H9 (cell line): ENCODE results near the gene SLC12A9. TPM values are rescaled to one million over a fixed set of nuclear protein-coding genes. Genes with fewer than 3 reads are reported as not detected.

Experiments
- DNase-seq: peaks from one replicate; pipeline ENCODE4 v3.0.0-alpha.2; 2017
- H2AFZ ChIP-seq: one replicate; pipeline ENCODE4 v1.6.1; 2013; ENCODE audit warnings: mild to moderate bottlenecking, low read length, control low read depth, moderate library complexity
- H2AK5ac ChIP-seq: 2 replicates; pipeline ENCODE4 v1.6.1; 2013; ENCODE audit warnings: low read length, control low read depth, mixed read lengths; ENCODE audit not compliant: insufficient read length
- H2BK120ac ChIP-seq: one replicate; pipeline ENCODE4 v1.6.1; 2013; ENCODE audit warnings: low read depth, mild to moderate bottlenecking, low read length, control low read depth, inconsistent platforms; ENCODE audit not compliant: poor library complexity, severe bottlenecking
- H2BK12ac ChIP-seq: 2 replicates; pipeline ENCODE4 v1.6.1; 2013; ENCODE audit warnings: low read length, control low read depth, mixed read lengths, low read depth; ENCODE audit not compliant: insufficient read length
- H2BK15ac ChIP-seq: 2 replicates; pipeline ENCODE4 v1.6.1; 2013; ENCODE audit warnings: low read depth, low read length, control low read depth
- H2BK20ac ChIP-seq: one replicate; pipeline ENCODE4 v1.6.1; 2013; ENCODE audit warnings: low read depth, mild to moderate bottlenecking, low read length, control low read depth, inconsistent platforms; ENCODE audit not compliant: poor library complexity, severe bottlenecking
- H2BK5ac ChIP-seq: 2 replicates; pipeline ENCODE4 v1.6.1; 2013; ENCODE audit warnings: low read length, control low read depth, mixed read lengths; ENCODE audit not compliant: insufficient read length
- H3K14ac ChIP-seq: 2 replicates; pipeline ENCODE4 v1.6.1; 2013; ENCODE audit warnings: low read length, control low read depth; ENCODE audit not compliant: insufficient read depth
- H3K18ac ChIP-seq: 2 replicates; pipeline ENCODE4 v1.6.1; 2013; ENCODE audit warnings: low read depth, mild to moderate bottlenecking, mixed read lengths, low read length, control low read depth; ENCODE audit not compliant: insufficient read length
- H3K23ac ChIP-seq: 2 replicates; pipeline ENCODE4 v1.6.1; 2013; ENCODE audit warnings: low read length, control low read depth, mixed read lengths, low read depth; ENCODE audit not compliant: insufficient read length
- H3K23me2 ChIP-seq: 2 replicates; pipeline ENCODE4 v1.6.1; 2013; ENCODE audit warnings: low read depth, mild to moderate bottlenecking, mixed read lengths, low read length, control low read depth; ENCODE audit not compliant: insufficient read length, poor library complexity, severe bottlenecking
- H3K27ac ChIP-seq: 2 replicates; pipeline ENCODE4 v1.5.1; 2013; ENCODE audit warnings: low read length, control low read depth, mixed read lengths, low read depth; ENCODE audit not compliant: insufficient read length
- H3K27me3 ChIP-seq: 2 replicates; pipeline ENCODE4 v1.6.1; 2013; ENCODE audit warnings: low read length, control low read depth, inconsistent platforms; ENCODE audit not compliant: insufficient read depth
- H3K4ac ChIP-seq: 2 replicates; pipeline ENCODE4 v1.6.1; 2013; ENCODE audit warnings: low read depth, mild to moderate bottlenecking, control low read depth, inconsistent platforms, low read length, moderate library complexity
- H3K4me1 ChIP-seq: 2 replicates; pipeline ENCODE4 v1.6.1; 2013; ENCODE audit warnings: low read length, control low read depth, inconsistent platforms; ENCODE audit not compliant: insufficient read depth
- H3K4me2 ChIP-seq: 2 replicates; pipeline ENCODE4 v1.6.1; 2013; ENCODE audit warnings: low read length, control low read depth, mixed read lengths; ENCODE audit not compliant: insufficient read length, insufficient read depth
- H3K56ac ChIP-seq: 2 replicates; pipeline ENCODE4 v1.6.1; 2013; ENCODE audit warnings: low read depth, mild to moderate bottlenecking, mixed read lengths, low read length, control low read depth; ENCODE audit not compliant: insufficient read length
- H3K79me1 ChIP-seq: 2 replicates; pipeline ENCODE4 v1.6.1; 2013; ENCODE audit warnings: low read depth, mild to moderate bottlenecking, moderate library complexity, low read length, control low read depth, inconsistent platforms; ENCODE audit not compliant: insufficient read depth, poor library complexity, severe bottlenecking
- H3K79me2 ChIP-seq: 2 replicates; pipeline ENCODE4 v1.6.1; 2013; ENCODE audit warnings: low read length, control low read depth, inconsistent platforms; ENCODE audit not compliant: insufficient read depth
- H3K9ac ChIP-seq: 2 replicates; pipeline ENCODE4 v1.6.1; 2013; ENCODE audit warnings: low read length, control low read depth, mixed read lengths; ENCODE audit not compliant: insufficient read length; ENCODE audit errors: extremely low read depth
- H3K9me3 ChIP-seq: one replicate; pipeline ENCODE4 v1.6.1; 2013; ENCODE audit warnings: low read depth, low read length, inconsistent platforms; ENCODE audit not compliant: control insufficient read depth
- H3T11ph ChIP-seq: one replicate; pipeline ENCODE4 v1.6.1; 2013; ENCODE audit warnings: mild to moderate bottlenecking, low read length, control low read depth, inconsistent platforms
- H4K20me1 ChIP-seq: one replicate; pipeline ENCODE4 v1.6.1; 2013; ENCODE audit not compliant: control insufficient read depth, insufficient read length, insufficient read depth
- H4K5ac ChIP-seq: 2 replicates; pipeline ENCODE4 v1.6.1; 2013; ENCODE audit warnings: low read depth, mild to moderate bottlenecking, mixed read lengths, low read length, control low read depth; ENCODE audit not compliant: insufficient read length
- H4K8ac ChIP-seq: replicated peaks from 2 replicates; pipeline ENCODE4 v1.6.1; 2013; ENCODE audit warnings: low read length, control low read depth, mixed read lengths, low read depth; ENCODE audit not compliant: insufficient read length
- H4K91ac ChIP-seq: 2 replicates; pipeline ENCODE4 v1.6.1; 2013; ENCODE audit warnings: low read depth, mild to moderate bottlenecking, moderate library complexity, mixed read lengths, low read length, control low read depth; ENCODE audit not compliant: insufficient read length
- H3K27ac Mint-ChIP-seq, 3 experiments: 2 replicates in 2 of 3; 3 replicates in 1 of 3; pipeline ENCODE4 v1.8.0; 2020 to 2021; ENCODE audit warnings: mixed read lengths in 3 of 3, mild to moderate bottlenecking in 1 of 3, moderate library complexity in 1 of 3
- H3K27me3 Mint-ChIP-seq: 2 replicates; pipeline ENCODE4 v1.8.0; 2021; ENCODE audit warnings: low read depth, mild to moderate bottlenecking, moderate library complexity, mixed read lengths
- H3K36me3 Mint-ChIP-seq, 3 experiments: 2 replicates in 2 of 3; 3 replicates in 1 of 3; pipeline ENCODE4 v1.8.0; 2020 to 2021; ENCODE audit warnings: low read depth in 3 of 3, mixed read lengths in 3 of 3; ENCODE audit not compliant: insufficient read depth in 1 of 3
- H3K4me1 Mint-ChIP-seq, 2 experiments: 2 replicates each; pipeline ENCODE4 v1.8.0; 2020; ENCODE audit warnings: mixed read lengths in 2 of 2
- H3K4me3 Mint-ChIP-seq, 2 experiments: 2 replicates in 1 of 2; 3 replicates in 1 of 2; pipeline ENCODE4 v1.8.0; 2020 to 2021; ENCODE audit warnings: mild to moderate bottlenecking in 2 of 2, mixed read lengths in 2 of 2, moderate library complexity in 1 of 2
- H3K9me3 Mint-ChIP-seq, 2 experiments: 2 replicates in 1 of 2; 3 replicates in 1 of 2; pipeline ENCODE4 v1.8.0; 2020; ENCODE audit warnings: mild to moderate bottlenecking in 2 of 2, mixed read lengths in 2 of 2, moderate library complexity in 1 of 2
- CTCF ChIP-seq: fragments of 200-600 bp; sonication (generic); conservative IDR thresholded peaks from 3 replicates; pipeline ENCODE4 v1.8.0; 2021; ENCODE audit warnings: antibody characterized with exemption, mild to moderate bottlenecking
- WGBS: extraction: QIAGEN DNeasy Blood & Tissue Kit; methylation state at CpG from one replicate; pipeline ENCODE4 v1.1.7; 2013; ENCODE audit warnings: missing lambda C conversion rate, low lambda C conversion rate, mixed read lengths; ENCODE audit not compliant: insufficient read length; ENCODE audit errors: extremely low coverage; 5-methylcytosine and 5-hydroxymethylcytosine counted together
- total RNA-seq: library from RNA; stranded (reverse); gene quantifications from 2 replicates; pipeline ENCODE4 v1.2.1, GENCODE V29; 2021

The SLC12A9 gene
- total RNA-seq, 1 experiment from 2014 or later, result 43.0 TPM

DNA sequence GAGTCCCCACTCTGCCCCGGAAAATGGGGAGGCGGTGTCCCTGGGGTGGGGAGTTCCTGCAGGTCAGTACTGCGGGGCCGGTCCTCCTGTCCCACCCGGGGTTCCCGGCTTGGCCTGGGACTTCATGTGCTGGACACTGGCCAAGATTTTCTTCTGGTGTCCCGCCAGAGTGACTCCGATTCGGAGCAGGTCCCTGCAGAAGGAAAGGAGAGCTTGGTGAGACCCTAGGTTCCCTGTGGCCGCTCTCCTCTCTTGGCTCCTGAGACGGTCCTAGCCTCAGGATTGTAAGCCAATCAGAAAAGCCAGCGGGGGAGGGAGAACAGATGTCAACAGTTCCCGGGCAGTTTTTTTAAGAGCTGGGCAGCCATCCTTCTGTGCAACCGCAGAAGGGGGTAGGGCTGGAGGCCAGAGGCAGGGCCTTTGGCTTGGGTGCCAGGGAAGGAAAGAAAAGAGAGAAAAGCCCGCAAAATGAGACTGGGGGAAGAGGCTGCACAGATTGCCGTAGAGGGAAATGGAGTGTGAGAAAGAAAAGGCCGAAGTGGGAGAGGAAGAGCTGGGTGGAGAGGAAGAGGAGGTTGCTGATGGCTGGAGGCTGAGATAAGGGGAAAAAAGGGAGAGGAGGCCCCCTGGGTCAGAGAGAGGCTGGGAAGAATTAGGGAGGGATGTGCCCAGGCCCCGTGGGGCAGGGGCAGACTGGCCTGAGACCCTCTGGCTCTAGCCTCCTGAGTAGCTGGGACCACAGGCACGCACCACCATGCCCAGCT, 48.9 kb upstream of the SLC12A9 start:
- Mint-ChIP-seq H3K36me3 (peaks cover 45 to 72% (median 56%) of the 10 kb centered on the region in 3 experiments; a peak in 6 of 7 replicates), H3K9me3 (no peaks in the 10 kb centered on the region), H3K27ac (peak overlapping the region in 2 of 3 experiments; percentile 61 to 91; a peak in 4 of 7 replicates), H3K4me3 (no peak overlapping the region; a peak in 1 of 5 replicates), H3K4me1 (peaks cover 16 to 21% of the 10 kb centered on the region in 2 experiments), H3K27me3 (peaks cover 2% of the 10 kb centered on the region)
- no peaks in the 10 kb centered on the region for H3K79me1 ChIP-seq
- H3K27me3 ChIP-seq, result no peaks in the 10 kb centered on the region
- H3K56ac ChIP-seq, result no peak overlapping the region
- no peak overlapping the region for H2BK12ac ChIP-seq
- H3K9me3 ChIP-seq, result no peaks in the 10 kb centered on the region
- TF ChIP-seq CTCF, result no peak
- no peak overlapping the region for H2AK5ac ChIP-seq
- H2BK120ac ChIP-seq, result no peak overlapping the region
- H2BK20ac ChIP-seq, result no peak overlapping the region
- H4K20me1 ChIP-seq, result no peaks in the 10 kb centered on the region
- no peak overlapping the region for H4K91ac ChIP-seq
- no peak overlapping the region for H4K5ac ChIP-seq
- no peaks in the 10 kb centered on the region for H3K4me1 ChIP-seq
- no peaks in the 10 kb centered on the region for H3K79me2 ChIP-seq
- H2AFZ ChIP-seq, result no peak overlapping the region
- H3T11ph ChIP-seq, result no peak overlapping the region
- no peak overlapping the region for H3K9ac ChIP-seq
- no peak overlapping the region for H3K4ac ChIP-seq
- no peak overlapping the region for H3K27ac ChIP-seq
- no peak overlapping the region for H2BK5ac ChIP-seq
- no peak overlapping the region for H2BK15ac ChIP-seq
- H3K18ac ChIP-seq, result no peak overlapping the region
- H4K8ac ChIP-seq, result no peak overlapping the region
- no peak overlapping the region for H3K23ac ChIP-seq
- H3K14ac ChIP-seq, result no peak overlapping the region
- no CpG with 5 or more reads among the region's 19 CpGs for whole genome bisulfite sequencing
- no peak overlapping the region for H3K4me2 ChIP-seq
- peak; percentile 83 for DNase-seq
- H3K23me2 ChIP-seq, result no peaks in the 10 kb centered on the region
